ENCODE results near the gene SGK1. TPM values are rescaled to one million over a fixed set of nuclear protein-coding genes. Genes with fewer than 3 reads are reported as not detected.

The SGK1 gene
- total and polyA plus RNA-seq, 10 of the 15 experiments (the other 5 are each of a cell fraction or from before 2014, with no cell fraction given), result 0.62 to 5.1 (median 2.9) TPM

DNA sequence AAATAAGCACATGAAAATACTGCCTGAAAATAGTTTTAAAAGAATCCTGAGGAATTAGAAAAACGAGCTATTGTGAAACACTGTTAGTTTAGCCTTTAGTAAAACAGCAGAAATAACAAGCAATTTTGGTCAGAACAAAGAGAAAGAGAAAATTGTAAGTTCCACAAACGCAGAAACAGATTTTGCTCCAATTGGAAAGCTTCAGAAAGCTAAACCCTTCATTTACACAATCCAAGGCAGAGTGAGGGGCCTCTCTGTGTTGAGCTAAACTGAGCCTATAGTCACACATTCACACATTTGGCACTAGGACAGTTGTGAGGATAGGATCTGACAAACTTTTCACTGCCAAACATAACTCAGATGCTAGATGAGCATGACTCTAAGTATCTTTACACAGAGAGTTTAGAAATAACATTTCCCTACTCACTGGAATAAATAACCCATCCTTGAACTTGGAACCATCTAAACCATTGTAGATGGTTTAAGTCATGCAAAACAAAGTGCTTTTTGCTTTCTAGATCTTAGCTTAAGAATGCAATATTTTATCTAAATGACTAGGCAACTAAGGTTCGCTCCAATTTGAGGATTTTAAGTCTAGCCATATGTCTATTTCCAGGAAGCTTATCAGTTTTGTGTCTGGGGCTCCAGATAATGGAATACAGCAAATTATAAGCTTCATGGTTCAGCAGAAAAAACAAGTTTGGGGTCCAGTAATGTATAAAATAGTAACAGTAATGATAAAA is 122.6 kb downstream of the SGK1 start:
- no TSS peak for BruUV-seq (replicated peaks)
- no peaks in the 10 kb centered on the region for H3K79me2 ChIP-seq (ENCODE audit: control insufficient read depth, insufficient read depth, low read length)
- intact Hi-C loops (cut with micrococcal nuclease; ENCODE audit: unreplicated experiment) (no loop called here), in situ Hi-C loops (cut with MboI) (no loop called here)
- FAIRE-seq (no peak), DNase-seq (ENCODE audit: low read depth, low spot score) (no peak), ATAC-seq (no peak)
- SMC1A ChIA-PET (ENCODE audit: uncharacterized antibody, unreplicated experiment), result interaction anchor here (0.5 to 1.6 kb wide), 6 partner anchors 11 to 720 kb away, joined by 3 to 5 read pairs (median 4); no protein-coding TSS in a partner anchor
- no peaks in the 10 kb centered on the region for H3K27me3 ChIP-seq (replicated peaks in 1 of 2; ENCODE audit: control insufficient read depth in 2 of 2, insufficient read depth in 2 of 2, low read length in 1 of 2)
- TF ChIP-seq POLR2A (IDR thresholded peaks at IDR 0.05; ENCODE audit: low read depth, low read length) (no peak), TCF7 (IDR thresholded peaks at IDR 0.05; ENCODE audit: borderline replicate concordance) (no peak), DPF2 (IDR thresholded peaks at IDR 0.05) (no peak), SMC3 (IDR thresholded peaks at IDR 0.05; ENCODE audit: borderline replicate concordance, low read length) (no peak)
- H2AFZ ChIP-seq (ENCODE audit: control insufficient read depth, low read depth, low read length), result no peak overlapping the region
- peaks cover 11% of the 10 kb centered on the region for H3K4me1 ChIP-seq (ENCODE audit: control insufficient read depth, insufficient read depth, low read length)
- WGBS (ENCODE audit: insufficient coverage, insufficient replicate concordance, low lambda C conversion rate, missing lambda C conversion rate), result 47% methylated on average over 3 of the region's 3 CpGs
- no peak overlapping the region for H3K4me2 ChIP-seq (ENCODE audit: control insufficient read depth, insufficient read depth)
- no peaks in the 10 kb centered on the region for H4K20me1 ChIP-seq (ENCODE audit: control insufficient read depth, insufficient read depth)
- RAD21 ChIA-PET (ENCODE audit: unreplicated experiment), result interaction anchor here (2.3 kb wide), 1 partner anchor 16 kb away, joined by 9 read pairs; no protein-coding TSS in a partner anchor
- no peaks in the 10 kb centered on the region for H3K9me3 ChIP-seq (replicated peaks; ENCODE audit: control insufficient read depth, insufficient read depth, low read length)
- CTCF ChIA-PET, result interaction anchor here (0.7 to 1.3 kb wide), 5 partner anchors 14 to 687 kb away, joined by 3 to 4 read pairs (median 3); no protein-coding TSS in a partner anchor
- no peak overlapping the region for H3K27ac ChIP-seq (ENCODE audit: control insufficient read depth, insufficient read depth)
- no peak overlapping the region for H3K9ac ChIP-seq (ENCODE audit: control insufficient read depth, insufficient read depth, low read length)
- no peaks in the 10 kb centered on the region for H3K36me3 ChIP-seq (ENCODE audit: control insufficient read depth in 2 of 2, insufficient read depth in 2 of 2, low read length in 1 of 2)
- no peak overlapping the region for H3K4me3 ChIP-seq
- POLR2A ChIA-PET, result interaction anchor here (0.6 kb wide), 1 partner anchor 38 kb away, joined by 3 read pairs; no protein-coding TSS in a partner anchor
